Astrocyte of the spinal cord (primary cell): ENCODE data around the gene GALNT5.

Experiments used
- DNase-seq: peaks from one replicate; pipeline ENCODE4 v3.0.0; 2011; ENCODE audit warnings: low read depth, low spot score
- H3K4me3 ChIP-seq: 2 replicates; pipeline ENCODE4 v1.5.1; 2011; ENCODE audit warnings: low read depth, mild to moderate bottlenecking, low read length, moderate library complexity
- CTCF ChIP-seq: IDR thresholded peaks from 2 replicates; pipeline ENCODE4 v1.5.1; 2012; ENCODE audit warnings: low read depth, mild to moderate bottlenecking, low read length, inconsistent platforms
- in situ Hi-C: cut with HindIII; loops from 2 replicates; pipeline ENCODE4 v1.10.0; 2017; ENCODE audit warnings: low sequenced_read_pairs

Gene GALNT5

DNA sequence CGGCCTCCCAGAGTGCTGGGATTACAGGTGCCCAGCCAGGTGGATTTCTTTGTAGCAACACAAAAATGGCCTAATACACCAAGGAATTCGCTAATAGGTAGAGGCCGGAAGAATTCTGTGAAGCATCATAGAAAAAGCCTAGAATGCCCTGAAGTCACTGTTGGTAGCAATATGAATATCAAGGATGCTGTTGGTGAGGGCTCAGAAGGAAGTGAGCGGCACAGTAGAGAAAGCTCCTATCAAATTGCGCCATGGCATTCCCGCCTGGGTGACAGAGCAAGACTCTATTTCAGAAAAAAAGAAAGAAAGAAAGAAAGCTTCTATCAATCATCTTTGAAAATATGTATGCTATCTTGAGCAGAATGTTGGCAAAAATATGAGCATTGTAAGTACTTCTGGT, 23.8 kb downstream of the GALNT5 start:
- in situ Hi-C loops = no loop called here
- TF ChIP-seq CTCF = no peak
- no peak overlapping the region for H3K4me3 ChIP-seq
- no peak for DNase-seq

DNA sequence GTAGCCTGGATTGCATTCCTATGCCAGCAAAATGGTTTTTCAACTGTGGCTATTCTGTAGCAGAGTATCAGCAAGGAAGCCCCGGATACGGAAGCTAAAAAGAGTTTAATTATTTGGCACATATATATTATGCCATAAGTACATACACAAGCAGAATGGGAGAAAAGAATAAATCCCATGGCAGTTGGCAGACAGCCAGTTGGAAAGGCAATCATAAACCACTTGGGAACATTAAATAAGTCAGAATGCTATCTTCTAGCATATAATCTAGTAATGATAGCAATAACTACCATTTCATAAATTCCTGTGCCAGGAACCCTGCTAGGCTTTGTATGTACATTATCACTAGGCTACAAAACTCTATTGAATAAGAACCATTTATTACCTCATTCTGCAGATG, 26.0 kb downstream of the GALNT5 start:
- no peak for DNase-seq
- in situ Hi-C loops = no loop called here
- no peak overlapping the region for H3K4me3 ChIP-seq
- TF ChIP-seq CTCF = no peak

GRCh38 chr2:157287160-157287559, 29.7 kb downstream of the GALNT5 start:
- H3K4me3 ChIP-seq = no peak overlapping the region
- in situ Hi-C loops = no loop called here
- TF ChIP-seq CTCF = no peak
- no peak for DNase-seq

- in situ Hi-C loops = no loop called here
- DNase-seq = no peak
- no peak overlapping the region for H3K4me3 ChIP-seq
- TF ChIP-seq CTCF = no peak
These were observed 33.0 kb downstream of the GALNT5 start for GRCh38 chr2:157290525-157290924.

GRCh38 chr2:157291018-157291417, 33.5 kb downstream of the GALNT5 start:
- no peak for TF ChIP-seq CTCF
- DNase-seq = no peak
- in situ Hi-C loops = no loop called here
- H3K4me3 ChIP-seq = no peak overlapping the region

DNA sequence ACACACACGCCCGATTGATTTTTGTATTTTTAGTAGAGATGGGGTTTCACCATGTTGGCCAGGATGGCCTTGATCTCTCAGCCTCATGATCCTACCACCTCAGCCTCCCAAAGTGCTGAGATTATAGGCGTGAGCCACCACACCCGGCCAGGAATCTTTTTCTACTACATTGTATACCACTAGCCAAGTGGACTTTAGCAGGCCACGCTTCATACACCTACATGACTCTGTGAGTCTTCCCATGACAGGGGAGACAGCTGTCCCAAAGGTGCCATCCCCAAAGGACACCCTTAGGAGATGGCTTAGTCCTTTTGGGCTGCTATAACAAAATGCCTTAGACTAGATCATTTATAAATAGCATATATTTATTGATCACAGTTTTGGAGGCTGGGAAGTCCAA, 35.3 kb downstream of the GALNT5 start:
- no peak for TF ChIP-seq CTCF
- H3K4me3 ChIP-seq = no peak overlapping the region
- no peak for DNase-seq
- in situ Hi-C loops = no loop called here

DNA sequence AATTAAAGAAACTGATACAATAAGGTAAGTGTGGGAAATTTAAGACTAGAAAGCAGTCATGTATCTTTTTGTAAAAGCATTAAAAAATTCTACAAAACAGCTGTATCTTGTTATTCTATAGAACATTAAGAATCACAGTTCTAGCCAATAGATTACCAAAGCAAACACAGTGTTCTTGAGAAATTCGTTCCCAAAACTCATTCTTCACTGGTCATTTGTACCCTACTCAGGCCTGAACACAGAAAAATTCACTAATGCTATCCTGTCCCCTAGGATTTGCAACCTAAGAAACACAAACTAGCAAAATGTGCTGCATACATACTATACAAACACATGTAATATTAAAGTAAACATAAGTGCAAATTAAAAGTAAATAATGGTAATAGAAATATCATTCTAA, 39.0 kb downstream of the GALNT5 start:
- in situ Hi-C loops = no loop called here
- DNase-seq = no peak
- TF ChIP-seq CTCF = no peak
- no peak overlapping the region for H3K4me3 ChIP-seq
